ENCODE data around the gene BCORL1.

Gene BCORL1

GRCh38 chrX:130014770-130015169 lies 32.3 kb downstream of the BCORL1 start:
- DNase-seq (ENCODE audit: low spot score) = no peak

- DNase-seq (ENCODE audit: low spot score) = no peak
These were observed 32.7 kb downstream of the BCORL1 start for GRCh38 chrX:130015181-130015580.

- no peak for DNase-seq (ENCODE audit: low spot score)
These were observed 35.7 kb downstream of the BCORL1 start for GRCh38 chrX:130018143-130018542.

GRCh38 chrX:130020661-130021324 lies 38.4 kb downstream of the BCORL1 start:
- DNase-seq (ENCODE audit: low spot score) = no peak

- peak; percentile 87 for DNase-seq (ENCODE audit: low spot score)
These were observed 41.7 kb downstream of the BCORL1 start for GRCh38 chrX:130024127-130024526.

- DNase-seq (ENCODE audit: low spot score) = peak; percentile 39
These were observed 42.8 kb downstream of the BCORL1 start for GRCh38 chrX:130025256-130025655.

GRCh38 chrX:130027569-130027968 lies 45.1 kb downstream of the BCORL1 start:
- no peak for DNase-seq (ENCODE audit: low spot score)

GRCh38 chrX:130028196-130028595 lies 45.8 kb downstream of the BCORL1 start:
- peak; percentile 34 for DNase-seq (ENCODE audit: low spot score)

GRCh38 chrX:130030826-130031225 lies 48.4 kb downstream of the BCORL1 start:
- DNase-seq (ENCODE audit: low spot score) = no peak

GRCh38 chrX:130032552-130032951 lies 50.1 kb downstream of the BCORL1 start:
- DNase-seq (ENCODE audit: low spot score) = no peak

- DNase-seq (ENCODE audit: low spot score) = no peak
These were observed 51.7 kb downstream of the BCORL1 start for GRCh38 chrX:130034178-130034577.

GRCh38 chrX:130039847-130040246 lies 57.4 kb downstream of the BCORL1 start:
- DNase-seq (ENCODE audit: low spot score) = no peak

GRCh38 chrX:130047416-130047815 lies 65.0 kb downstream of the BCORL1 start:
- DNase-seq (ENCODE audit: low spot score) = no peak

GRCh38 chrX:130048686-130049222 lies 66.3 kb downstream of the BCORL1 start:
- no peak for DNase-seq (ENCODE audit: low spot score)

GRCh38 chrX:130049821-130050220 lies 67.4 kb downstream of the BCORL1 start:
- DNase-seq (ENCODE audit: low spot score) = no peak

- no peak for DNase-seq (ENCODE audit: low spot score)
These were observed 68.9 kb downstream of the BCORL1 start for GRCh38 chrX:130051176-130051845.

GRCh38 chrX:130053236-130053635 lies 70.8 kb downstream of the BCORL1 start:
- no peak for DNase-seq (ENCODE audit: low spot score)

GRCh38 chrX:130055103-130055502 lies 72.7 kb downstream of the BCORL1 start:
- DNase-seq (ENCODE audit: low spot score) = no peak

- no peak for DNase-seq (ENCODE audit: low spot score)
These were observed 73.5 kb downstream of the BCORL1 start for GRCh38 chrX:130055899-130056298.

- no peak for DNase-seq (ENCODE audit: low spot score)
These were observed 74.8 kb downstream of the BCORL1 start for GRCh38 chrX:130057209-130057608.

- no peak for DNase-seq (ENCODE audit: low spot score)
These were observed 76.2 kb downstream of the BCORL1 start for GRCh38 chrX:130058652-130059051.

- DNase-seq (ENCODE audit: low spot score) = peak; percentile 92
These were observed 78.0 kb downstream of the BCORL1 start for GRCh38 chrX:130060122-130061069.
